ENCODE results near the gene USP33.

- TF ChIP-seq, protein P1, sequence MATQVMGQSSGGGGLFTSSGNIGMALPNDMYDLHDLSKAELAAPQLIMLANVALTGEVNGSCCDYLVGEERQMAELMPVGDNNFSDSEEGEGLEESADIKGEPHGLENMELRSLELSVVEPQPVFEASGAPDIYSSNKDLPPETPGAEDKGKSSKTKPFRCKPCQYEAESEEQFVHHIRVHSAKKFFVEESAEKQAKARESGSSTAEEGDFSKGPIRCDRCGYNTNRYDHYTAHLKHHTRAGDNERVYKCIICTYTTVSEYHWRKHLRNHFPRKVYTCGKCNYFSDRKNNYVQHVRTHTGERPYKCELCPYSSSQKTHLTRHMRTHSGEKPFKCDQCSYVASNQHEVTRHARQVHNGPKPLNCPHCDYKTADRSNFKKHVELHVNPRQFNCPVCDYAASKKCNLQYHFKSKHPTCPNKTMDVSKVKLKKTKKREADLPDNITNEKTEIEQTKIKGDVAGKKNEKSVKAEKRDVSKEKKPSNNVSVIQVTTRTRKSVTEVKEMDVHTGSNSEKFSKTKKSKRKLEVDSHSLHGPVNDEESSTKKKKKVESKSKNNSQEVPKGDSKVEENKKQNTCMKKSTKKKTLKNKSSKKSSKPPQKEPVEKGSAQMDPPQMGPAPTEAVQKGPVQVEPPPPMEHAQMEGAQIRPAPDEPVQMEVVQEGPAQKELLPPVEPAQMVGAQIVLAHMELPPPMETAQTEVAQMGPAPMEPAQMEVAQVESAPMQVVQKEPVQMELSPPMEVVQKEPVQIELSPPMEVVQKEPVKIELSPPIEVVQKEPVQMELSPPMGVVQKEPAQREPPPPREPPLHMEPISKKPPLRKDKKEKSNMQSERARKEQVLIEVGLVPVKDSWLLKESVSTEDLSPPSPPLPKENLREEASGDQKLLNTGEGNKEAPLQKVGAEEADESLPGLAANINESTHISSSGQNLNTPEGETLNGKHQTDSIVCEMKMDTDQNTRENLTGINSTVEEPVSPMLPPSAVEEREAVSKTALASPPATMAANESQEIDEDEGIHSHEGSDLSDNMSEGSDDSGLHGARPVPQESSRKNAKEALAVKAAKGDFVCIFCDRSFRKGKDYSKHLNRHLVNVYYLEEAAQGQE (IDR thresholded peaks at IDR 0.05; ENCODE audit: insufficient replicate concordance, low read depth), result no peak
- TF ChIP-seq CTCF (IDR thresholded peaks at IDR 0.05; ENCODE audit: insufficient read depth, low read length), result no peak
Observed at GRCh38 chr1:77673030-77673429, 86.6 kb downstream of the USP33 start.

Measured in HL-60 (cell line).